Measurements from ENCODE around the gene F5.

Gene F5

DNA sequence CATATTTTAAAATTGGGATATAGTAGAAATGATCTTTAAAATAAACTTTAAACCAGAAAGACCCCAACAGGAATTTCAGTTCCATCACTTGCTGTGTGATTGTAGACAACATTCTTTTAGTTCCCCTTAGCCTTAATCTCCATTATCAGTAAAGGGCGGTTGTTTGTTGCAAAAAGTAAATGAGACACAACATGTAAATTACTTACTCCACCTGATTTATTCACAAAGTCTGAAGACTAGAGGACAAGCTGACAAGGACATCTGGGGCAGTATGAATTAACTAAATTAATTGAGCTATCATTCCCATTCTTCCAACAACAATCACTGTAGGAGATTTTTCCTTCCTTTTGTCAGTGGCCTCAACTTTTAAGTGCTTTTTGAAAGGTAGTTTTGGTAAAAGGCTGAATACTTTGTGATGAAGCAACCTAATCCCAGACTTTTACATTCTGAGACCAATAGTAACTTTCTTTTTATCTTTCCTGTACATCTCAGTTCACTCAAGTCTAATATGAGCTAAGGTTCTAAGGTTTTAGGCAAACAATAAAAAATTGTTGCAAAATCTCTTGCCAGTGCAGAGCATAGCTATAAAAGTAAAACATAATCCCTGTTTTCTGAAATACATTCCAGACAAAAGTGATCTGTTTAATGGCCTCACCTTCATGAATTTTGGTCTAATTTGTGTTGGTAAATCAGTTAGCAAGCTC lies 106.8 kb downstream of the F5 start:
- no peak overlapping the region for H3K27ac Mint-ChIP-seq
- no peaks in the 10 kb centered on the region for H3K27me3 Mint-ChIP-seq
- H3K4me3 Mint-ChIP-seq: no peak overlapping the region
- ATAC-seq (replicated peaks): no peak
- H3K36me3 Mint-ChIP-seq: peaks cover 9 to 22% of the 10 kb centered on the region in 2 donors
- H3K9me3 Mint-ChIP-seq: no peaks in the 10 kb centered on the region
- DNase-seq: no peak
- H3K4me1 Mint-ChIP-seq: peaks cover 11 to 18% of the 10 kb centered on the region in 2 donors

DNA sequence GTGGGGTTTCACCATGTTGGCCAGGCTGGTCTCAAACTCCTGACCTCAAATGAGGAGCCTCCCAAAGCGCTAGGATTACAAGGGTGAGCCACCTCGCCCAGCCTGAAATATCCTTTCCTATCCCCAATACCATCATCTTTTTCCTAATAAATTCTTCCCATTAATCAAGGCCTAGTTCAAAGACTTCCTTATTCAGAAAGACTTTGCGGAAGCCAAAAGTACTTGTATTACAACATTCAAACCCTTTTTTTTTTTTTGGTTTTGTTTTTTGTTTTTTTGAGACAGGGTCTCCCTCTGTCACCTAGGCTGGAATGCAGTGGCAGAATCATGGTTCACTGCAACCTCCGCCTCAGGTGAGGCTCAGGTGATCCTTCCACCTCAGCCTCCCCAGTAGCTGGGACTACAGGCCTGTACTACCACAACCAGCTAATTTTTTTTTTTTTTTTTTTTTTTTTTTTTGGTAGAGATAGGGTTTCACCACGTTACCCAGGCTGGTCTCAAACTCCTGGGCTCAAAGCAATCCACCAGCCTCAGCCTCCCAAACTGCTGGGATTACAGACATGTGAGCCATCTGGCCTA lies 108.1 kb downstream of the F5 start:
- Mint-ChIP-seq H3K27ac (no peak overlapping the region), H3K9me3 (no peaks in the 10 kb centered on the region), H3K36me3 (peaks cover 9 to 18% of the 10 kb centered on the region in 2 donors), H3K4me1 (peaks cover 2 to 6% of the 10 kb centered on the region in 2 donors), H3K27me3 (no peaks in the 10 kb centered on the region), H3K4me3 (no peak overlapping the region)
- DNase-seq (no peak), ATAC-seq (replicated peaks) (no peak)

DNA sequence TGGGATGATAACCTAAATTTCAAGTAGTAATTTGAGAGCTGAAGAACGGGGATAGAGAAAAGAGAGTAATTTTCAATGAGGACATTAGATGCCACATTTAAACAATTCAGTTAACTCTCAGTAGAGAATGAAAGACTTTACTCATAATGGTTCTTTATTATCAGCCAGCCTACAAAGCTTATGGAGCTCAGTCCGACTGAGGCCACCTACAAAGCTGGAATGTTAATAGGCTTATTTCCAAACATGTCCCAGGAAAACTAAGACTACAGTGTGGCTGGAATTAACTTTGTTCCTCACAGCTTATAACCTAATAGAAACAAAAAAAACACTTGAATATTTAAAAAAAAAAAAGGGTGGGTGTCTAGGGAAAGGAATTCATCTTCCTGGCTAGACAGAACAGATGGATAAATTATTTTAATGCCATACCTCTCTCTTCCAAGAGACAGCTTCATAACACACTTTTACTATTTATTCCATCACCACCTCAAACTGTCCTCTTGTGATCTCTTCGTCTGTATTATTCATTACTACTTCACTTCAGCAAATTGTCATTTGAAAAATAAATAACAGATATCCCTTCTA lies 110.4 kb downstream of the F5 start:
- DNase-seq: no peak
- H3K9me3 Mint-ChIP-seq: no peaks in the 10 kb centered on the region
- H3K4me3 Mint-ChIP-seq: no peak overlapping the region
- H3K4me1 Mint-ChIP-seq: no peaks in the 10 kb centered on the region
- no peaks in the 10 kb centered on the region for H3K27me3 Mint-ChIP-seq
- peaks cover 9 to 13% of the 10 kb centered on the region in 2 donors for H3K36me3 Mint-ChIP-seq
- H3K27ac Mint-ChIP-seq: no peak overlapping the region
- ATAC-seq (replicated peaks): no peak

DNA sequence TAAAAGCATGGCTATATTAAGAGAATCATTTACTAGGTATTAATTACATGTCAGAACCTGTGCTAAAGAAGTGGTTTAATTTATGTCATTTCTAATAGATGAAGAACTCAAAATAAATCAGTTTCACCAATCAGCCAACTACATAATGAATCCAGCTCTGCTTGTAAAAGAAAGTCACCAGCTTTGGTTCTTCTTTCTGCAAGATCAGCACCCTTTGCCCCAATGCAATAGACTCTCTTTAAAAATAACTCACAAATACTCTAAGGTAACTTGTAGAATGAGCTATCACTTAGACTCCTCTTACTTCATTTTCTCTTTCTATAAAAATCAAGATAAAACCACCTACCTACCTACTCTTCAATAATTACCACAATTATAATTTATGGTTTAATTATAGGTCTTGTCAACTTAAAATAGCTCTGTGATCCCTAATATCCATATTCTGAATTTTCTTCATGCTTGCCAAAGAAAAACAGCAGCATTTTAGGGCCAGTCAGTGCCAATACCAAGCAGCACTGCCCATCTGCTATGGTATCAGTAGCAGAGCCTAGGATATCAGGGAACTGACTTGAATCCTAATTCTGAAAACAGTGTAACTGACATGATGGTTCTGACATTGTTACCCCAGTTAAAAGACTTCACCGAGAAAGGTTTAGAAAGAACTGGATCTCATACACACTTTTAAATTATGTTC lies 111.8 kb downstream of the F5 start:
- DNase-seq: no peak
- no peaks in the 10 kb centered on the region for H3K27me3 Mint-ChIP-seq
- H3K9me3 Mint-ChIP-seq: no peaks in the 10 kb centered on the region
- no peak overlapping the region for H3K27ac Mint-ChIP-seq
- ATAC-seq (replicated peaks): no peak
- H3K4me1 Mint-ChIP-seq: no peaks in the 10 kb centered on the region
- H3K36me3 Mint-ChIP-seq: peaks cover 9 to 13% of the 10 kb centered on the region in 2 donors
- no peak overlapping the region for H3K4me3 Mint-ChIP-seq

DNA sequence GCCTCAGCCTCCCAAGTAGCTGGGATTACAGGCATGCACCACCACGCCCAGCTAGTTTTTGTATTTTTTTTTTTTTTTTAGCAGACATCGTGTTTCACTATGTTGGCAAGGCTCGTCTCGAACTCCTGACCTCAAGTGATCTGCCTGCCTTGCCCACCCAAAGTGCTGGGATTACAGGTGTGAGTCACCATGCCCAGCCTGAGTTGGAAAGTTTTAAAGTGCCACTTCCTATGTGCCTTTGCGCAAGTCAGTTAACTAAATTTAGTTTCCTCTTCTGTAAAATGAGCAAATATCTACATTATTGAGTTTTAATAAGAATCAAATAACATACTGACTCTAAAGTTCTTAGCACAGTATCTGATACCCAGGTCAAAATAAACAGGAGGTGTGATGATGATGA lies 112.9 kb downstream of the F5 start:
- Mint-ChIP-seq H3K4me3 (no peak overlapping the region), H3K27me3 (no peaks in the 10 kb centered on the region), H3K27ac (no peak overlapping the region), H3K9me3 (no peaks in the 10 kb centered on the region), H3K36me3 (peaks cover 9 to 19% of the 10 kb centered on the region in 2 donors), H3K4me1 (no peaks in the 10 kb centered on the region)
- DNase-seq (no peak), ATAC-seq (replicated peaks) (no peak)

DNA sequence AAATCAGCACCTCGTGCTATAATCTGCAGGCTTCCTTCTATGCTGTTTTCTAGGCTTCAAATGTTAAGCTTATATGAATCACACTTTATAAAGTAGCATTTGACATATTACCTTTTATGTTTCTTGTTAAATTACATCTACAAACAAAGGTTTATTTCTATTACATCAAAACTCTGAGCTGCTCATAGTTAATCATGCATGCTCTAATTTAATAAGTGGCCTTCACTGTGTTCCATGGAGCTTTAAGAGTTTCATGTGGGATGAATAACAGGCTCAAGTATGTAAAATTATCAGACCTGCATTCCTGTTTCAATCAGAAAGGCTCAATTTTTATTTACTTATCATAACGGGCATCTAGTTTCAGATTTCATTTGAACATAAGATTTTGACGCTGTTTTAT lies 113.5 kb downstream of the F5 start:
- peaks cover 7 to 19% of the 10 kb centered on the region in 2 donors for H3K36me3 Mint-ChIP-seq
- no peak overlapping the region for H3K27ac Mint-ChIP-seq
- no peaks in the 10 kb centered on the region for H3K9me3 Mint-ChIP-seq
- no peak for ATAC-seq (replicated peaks)
- H3K4me3 Mint-ChIP-seq: no peak overlapping the region
- no peak for DNase-seq
- no peaks in the 10 kb centered on the region for H3K4me1 Mint-ChIP-seq
- H3K27me3 Mint-ChIP-seq: no peaks in the 10 kb centered on the region

- Mint-ChIP-seq H3K4me3 (no peak overlapping the region), H3K9me3 (no peaks in the 10 kb centered on the region), H3K27me3 (no peaks in the 10 kb centered on the region), H3K36me3 (peaks cover 2 to 10% of the 10 kb centered on the region in 2 donors), H3K4me1 (no peaks in the 10 kb centered on the region), H3K27ac (no peak overlapping the region)
- ATAC-seq (replicated peaks) (no peak), DNase-seq (no peak)
These were observed 117.3 kb downstream of the F5 start for GRCh38 chr1:169468982-169469381.

DNA sequence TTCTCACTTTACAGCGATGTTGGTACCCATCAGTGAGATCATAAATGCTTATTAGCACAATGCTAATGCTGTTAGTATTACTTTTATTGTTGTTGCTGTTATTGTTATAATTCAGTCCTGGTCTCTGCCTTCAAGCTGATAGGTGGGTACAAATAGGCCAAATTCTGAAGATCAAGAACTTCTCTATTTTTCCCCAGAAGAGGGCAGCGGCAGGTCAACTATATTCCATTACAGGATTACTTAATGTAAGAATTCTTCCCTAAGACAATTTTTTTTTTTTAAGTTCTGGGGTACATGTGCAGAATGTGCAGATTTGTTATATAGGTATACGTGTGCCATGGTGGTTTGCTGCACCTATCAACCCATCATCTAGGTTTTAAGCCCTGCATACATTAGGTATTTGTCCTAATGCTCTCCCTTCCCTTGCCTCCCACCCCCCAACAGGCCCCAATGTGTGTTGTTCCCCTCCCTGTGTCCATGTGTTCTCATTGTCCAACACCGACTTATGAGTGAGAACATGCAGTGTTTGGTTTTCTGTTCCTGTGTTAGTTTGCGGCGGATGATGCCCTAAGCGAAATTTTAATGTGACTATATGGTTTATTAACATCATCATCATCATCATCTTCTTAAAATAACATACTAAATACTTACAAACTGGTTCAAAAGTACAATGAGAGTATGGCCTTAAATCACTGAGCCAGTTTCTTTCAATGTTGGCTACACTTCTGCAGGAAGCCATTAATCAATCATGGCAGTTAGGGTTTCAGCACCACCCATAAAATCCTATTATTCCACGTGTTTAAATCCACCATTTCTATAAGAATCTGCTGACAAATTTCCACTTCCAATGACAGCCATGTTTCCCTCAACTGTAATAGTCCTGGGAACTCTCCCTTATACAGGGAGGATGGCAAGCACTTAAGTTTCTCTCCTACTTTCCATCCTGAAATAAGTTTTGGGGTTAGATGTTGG lies 119.7 kb downstream of the F5 start:
- ATAC-seq (replicated peaks): no peak
- Mint-ChIP-seq H3K27ac (no peak overlapping the region), H3K27me3 (peaks cover 0 to 1% of the 10 kb centered on the region in 2 donors), H3K36me3 (peaks cover 2 to 10% of the 10 kb centered on the region in 2 donors), H3K4me1 (no peaks in the 10 kb centered on the region), H3K4me3 (no peak overlapping the region), H3K9me3 (no peaks in the 10 kb centered on the region)
- DNase-seq: no peak

GRCh38 chr1:169465281-169465680 lies 121.0 kb downstream of the F5 start:
- Mint-ChIP-seq H3K9me3 (peaks cover 0 to 2% of the 10 kb centered on the region in 2 donors), H3K27ac (no peak overlapping the region), H3K4me1 (peaks cover under 1 to 3% of the 10 kb centered on the region in 2 donors), H3K36me3 (peaks cover 2 to 14% of the 10 kb centered on the region in 2 donors), H3K27me3 (peaks cover 9 to 13% of the 10 kb centered on the region in 2 donors), H3K4me3 (no peak overlapping the region)
- DNase-seq (no peak), ATAC-seq (replicated peaks) (no peak)
